Measurements from ENCODE around the gene DVL1. TPM values are rescaled to one million over a fixed set of nuclear protein-coding genes. Genes with fewer than 3 reads are reported as not detected.

DVL1 gene
- total RNA-seq, 1 experiment from 2014 or later = 91.4 TPM

DNA sequence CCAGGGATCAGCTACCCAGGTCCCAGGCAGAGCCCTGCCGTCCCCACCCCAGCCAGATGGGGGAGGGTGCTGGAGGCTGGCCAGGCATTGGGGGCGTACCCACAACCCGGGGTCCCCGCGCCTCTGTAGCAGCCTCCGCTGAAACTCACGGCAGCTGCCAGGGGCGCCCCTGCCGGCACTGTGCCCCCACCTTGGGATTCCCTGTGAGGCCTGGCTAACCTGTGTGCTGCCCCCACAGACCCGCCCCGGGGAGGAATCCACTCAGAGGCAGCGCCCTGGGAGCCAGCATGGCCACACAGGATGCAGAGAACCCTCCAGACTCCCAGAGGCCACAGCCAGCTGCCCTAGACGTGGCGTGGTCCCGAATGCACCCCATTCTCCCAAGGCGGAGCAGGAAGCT, 3.8 kb downstream of the DVL1 start (continued):
- TF ChIP-seq, protein P1, sequence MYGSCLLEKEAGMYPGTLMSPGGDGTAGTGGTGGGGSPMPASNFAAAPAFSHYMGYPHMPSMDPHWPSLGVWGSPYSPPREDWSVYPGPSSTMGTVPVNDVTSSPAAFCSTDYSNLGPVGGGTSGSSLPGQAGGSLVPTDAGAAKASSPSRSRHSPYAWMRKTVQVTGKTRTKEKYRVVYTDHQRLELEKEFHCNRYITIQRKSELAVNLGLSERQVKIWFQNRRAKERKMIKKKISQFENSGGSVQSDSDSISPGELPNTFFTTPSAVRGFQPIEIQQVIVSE (CRISPR knock-in tag; IDR thresholded peaks at IDR 0.05; ENCODE audit: borderline replicate concordance) = no peak

DNA sequence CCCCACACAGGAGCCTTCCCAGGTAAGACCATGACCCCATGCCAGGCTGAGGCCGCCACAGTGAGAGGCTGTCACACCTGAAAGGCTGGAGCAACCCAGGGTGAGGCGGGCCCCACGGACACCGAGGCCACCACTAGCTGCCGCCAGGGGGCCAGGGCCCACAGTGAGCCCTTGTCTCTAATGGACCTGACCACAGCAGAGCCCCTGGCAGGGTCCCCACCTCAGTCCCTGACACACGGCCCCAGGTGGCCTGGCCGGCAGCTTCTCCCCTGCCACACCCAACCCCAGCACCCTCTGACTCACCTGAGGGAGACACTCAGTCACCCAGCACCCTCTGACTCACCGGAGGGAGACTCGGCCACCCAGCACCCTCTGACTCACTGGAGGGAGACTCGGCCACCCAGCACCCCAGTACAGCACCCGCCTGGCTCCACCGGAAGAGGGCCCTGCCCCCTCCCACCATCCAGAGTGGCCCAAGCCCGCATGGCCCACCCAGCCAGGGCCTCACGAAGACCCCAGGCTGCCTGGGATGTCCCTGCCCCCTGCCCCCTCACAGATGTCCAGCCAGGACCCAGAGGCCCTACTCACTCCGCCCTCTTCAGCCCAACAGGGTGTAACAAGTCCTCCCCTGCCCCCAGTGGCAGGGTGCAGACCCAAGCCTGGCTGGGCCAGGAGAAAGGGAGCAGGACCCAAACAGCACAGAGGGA, 4.4 kb downstream of the DVL1 start:
- ChIA-PET POLR2A (no interaction called here), CTCF (interaction anchor here (0.8 to 1.4 kb wide), 8 partner anchors 9 to 159 kb away, joined by 3 to 5 read pairs (median 3); partner anchors contain the start of gene CCNL2)
- DNase-seq (ENCODE audit: low spot score) = peak; percentile 52
- TF ChIP-seq TCF7 (CRISPR knock-in tag; IDR thresholded peaks at IDR 0.05; ENCODE audit: low read depth) = no peak
- TF ChIP-seq, protein P2, sequence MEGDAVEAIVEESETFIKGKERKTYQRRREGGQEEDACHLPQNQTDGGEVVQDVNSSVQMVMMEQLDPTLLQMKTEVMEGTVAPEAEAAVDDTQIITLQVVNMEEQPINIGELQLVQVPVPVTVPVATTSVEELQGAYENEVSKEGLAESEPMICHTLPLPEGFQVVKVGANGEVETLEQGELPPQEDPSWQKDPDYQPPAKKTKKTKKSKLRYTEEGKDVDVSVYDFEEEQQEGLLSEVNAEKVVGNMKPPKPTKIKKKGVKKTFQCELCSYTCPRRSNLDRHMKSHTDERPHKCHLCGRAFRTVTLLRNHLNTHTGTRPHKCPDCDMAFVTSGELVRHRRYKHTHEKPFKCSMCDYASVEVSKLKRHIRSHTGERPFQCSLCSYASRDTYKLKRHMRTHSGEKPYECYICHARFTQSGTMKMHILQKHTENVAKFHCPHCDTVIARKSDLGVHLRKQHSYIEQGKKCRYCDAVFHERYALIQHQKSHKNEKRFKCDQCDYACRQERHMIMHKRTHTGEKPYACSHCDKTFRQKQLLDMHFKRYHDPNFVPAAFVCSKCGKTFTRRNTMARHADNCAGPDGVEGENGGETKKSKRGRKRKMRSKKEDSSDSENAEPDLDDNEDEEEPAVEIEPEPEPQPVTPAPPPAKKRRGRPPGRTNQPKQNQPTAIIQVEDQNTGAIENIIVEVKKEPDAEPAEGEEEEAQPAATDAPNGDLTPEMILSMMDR (IDR thresholded peaks at IDR 0.05) = peak; percentile 35; the same call in 1 of the 2 replicates
- Mint-ChIP-seq H3K4me1 (peaks cover 7% of the 10 kb centered on the region), H3K36me3 (peaks cover 14% of the 10 kb centered on the region), H3K4me3 (no peak overlapping the region), H3K27me3 (ENCODE audit: low read depth) (no peaks in the 10 kb centered on the region), H3K9me3 (peaks cover 8% of the 10 kb centered on the region), H3K27ac (no peak overlapping the region)
- ATAC-seq = peak; percentile 8

DNA sequence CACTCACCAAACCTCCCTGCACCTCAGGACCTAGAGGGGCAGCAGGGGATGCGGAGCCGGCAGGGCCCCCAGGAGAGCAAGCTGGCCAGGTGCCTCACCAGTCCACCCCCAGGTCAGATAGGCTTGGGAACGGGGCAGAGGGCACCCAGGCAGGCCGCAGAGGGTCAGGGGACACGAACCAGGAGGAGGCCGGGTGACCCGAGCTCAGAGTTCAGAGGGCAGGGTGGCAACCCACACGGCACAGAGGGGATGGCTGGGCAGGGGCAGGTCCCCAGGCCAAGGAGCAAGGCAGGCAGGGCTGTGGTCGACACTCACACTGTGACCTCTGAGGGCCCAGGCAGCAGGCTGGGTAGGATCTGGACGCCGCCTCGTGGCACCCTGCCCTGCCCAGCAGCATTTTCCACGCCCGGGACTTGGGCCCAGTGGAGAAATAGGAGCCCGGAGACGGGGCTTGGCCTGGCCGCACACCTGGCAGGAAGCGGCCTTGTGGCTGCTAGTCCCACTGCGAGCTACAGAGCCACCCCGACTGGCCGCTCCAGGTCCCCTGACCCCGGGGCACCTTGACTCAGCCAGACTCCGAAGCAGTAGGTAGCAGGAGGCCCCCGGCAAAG, 5.3 kb downstream of the DVL1 start:
- DNase-seq (ENCODE audit: low spot score) (no peak), ATAC-seq (no peak)
- Mint-ChIP-seq H3K4me1 (peaks cover 7% of the 10 kb centered on the region), H3K27ac (no peak overlapping the region), H3K36me3 (peaks cover 16% of the 10 kb centered on the region), H3K9me3 (peaks cover 8% of the 10 kb centered on the region), H3K27me3 (ENCODE audit: low read depth) (no peaks in the 10 kb centered on the region), H3K4me3 (no peak overlapping the region)
- CTCF ChIA-PET = interaction anchor here (1.0 to 1.2 kb wide), 3 partner anchors 28 to 55 kb away, joined by 3 to 5 read pairs (median 3); partner anchors contain the start of gene CCNL2
- TF ChIP-seq JAZF1 (CRISPR knock-in tag; IDR thresholded peaks at IDR 0.05) (no peak), RELA (CRISPR knock-in tag; IDR thresholded peaks at IDR 0.05; ENCODE audit: borderline replicate concordance) (no peak)
- TF ChIP-seq, protein P3, sequence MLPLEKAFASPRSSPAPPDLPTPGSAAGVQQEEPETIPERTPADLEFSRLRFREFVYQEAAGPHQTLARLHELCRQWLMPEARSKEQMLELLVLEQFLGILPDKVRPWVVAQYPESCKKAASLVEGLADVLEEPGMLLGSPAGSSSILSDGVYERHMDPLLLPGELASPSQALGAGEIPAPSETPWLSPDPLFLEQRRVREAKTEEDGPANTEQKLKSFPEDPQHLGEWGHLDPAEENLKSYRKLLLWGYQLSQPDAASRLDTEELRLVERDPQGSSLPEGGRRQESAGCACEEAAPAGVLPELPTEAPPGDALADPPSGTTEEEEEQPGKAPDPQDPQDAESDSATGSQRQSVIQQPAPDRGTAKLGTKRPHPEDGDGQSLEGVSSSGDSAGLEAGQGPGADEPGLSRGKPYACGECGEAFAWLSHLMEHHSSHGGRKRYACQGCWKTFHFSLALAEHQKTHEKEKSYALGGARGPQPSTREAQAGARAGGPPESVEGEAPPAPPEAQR (CRISPR knock-in tag; IDR thresholded peaks at IDR 0.05) = no peak
- TF ChIP-seq, protein P4, sequence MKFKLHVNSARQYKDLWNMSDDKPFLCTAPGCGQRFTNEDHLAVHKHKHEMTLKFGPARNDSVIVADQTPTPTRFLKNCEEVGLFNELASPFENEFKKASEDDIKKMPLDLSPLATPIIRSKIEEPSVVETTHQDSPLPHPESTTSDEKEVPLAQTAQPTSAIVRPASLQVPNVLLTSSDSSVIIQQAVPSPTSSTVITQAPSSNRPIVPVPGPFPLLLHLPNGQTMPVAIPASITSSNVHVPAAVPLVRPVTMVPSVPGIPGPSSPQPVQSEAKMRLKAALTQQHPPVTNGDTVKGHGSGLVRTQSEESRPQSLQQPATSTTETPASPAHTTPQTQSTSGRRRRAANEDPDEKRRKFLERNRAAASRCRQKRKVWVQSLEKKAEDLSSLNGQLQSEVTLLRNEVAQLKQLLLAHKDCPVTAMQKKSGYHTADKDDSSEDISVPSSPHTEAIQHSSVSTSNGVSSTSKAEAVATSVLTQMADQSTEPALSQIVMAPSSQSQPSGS (CRISPR knock-in tag; IDR thresholded peaks at IDR 0.05; ENCODE audit: borderline replicate concordance, low read depth) = no peak
- POLR2A ChIA-PET = no interaction called here

DNA sequence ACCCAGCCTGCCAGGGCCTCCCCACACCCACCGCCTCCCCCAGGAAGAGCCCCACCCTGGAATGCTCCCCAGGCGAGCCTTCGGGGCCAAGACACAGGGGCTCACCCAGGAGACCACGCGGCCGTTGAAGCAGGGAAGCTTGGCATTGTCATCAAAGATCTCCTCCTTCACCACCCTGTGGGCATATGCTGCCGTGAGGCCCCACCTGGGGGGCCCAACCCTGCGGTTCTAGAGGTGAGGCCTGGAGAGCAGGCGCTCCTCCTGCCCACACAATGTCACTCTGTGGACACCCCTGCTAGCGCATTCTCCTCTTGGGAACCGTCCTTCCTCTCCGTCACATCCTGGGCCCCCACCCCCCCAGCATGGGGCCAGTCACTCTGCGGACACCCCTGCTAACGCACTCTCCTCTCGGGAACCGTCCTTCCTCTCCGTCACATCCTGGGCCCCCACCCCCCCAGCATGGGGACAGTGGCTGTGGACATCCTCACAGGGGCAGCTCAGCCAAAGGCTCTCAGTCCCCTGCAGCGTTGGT, 6.6 kb downstream of the DVL1 start:
- DNase-seq (ENCODE audit: low spot score) (no peak), ATAC-seq (no peak)
- peaks cover 17% of the 10 kb centered on the region for H3K36me3 Mint-ChIP-seq
- CTCF ChIA-PET = no interaction called here
- TF ChIP-seq SP1 (CRISPR knock-in tag; conservative IDR thresholded peaks at IDR 0.05) (no peak), CREB1 (CRISPR knock-in tag; IDR thresholded peaks at IDR 0.05) (no peak), GTF2I (CRISPR knock-in tag; conservative IDR thresholded peaks at IDR 0.05) (no peak), NFE2L1 (CRISPR knock-in tag; IDR thresholded peaks at IDR 0.05) (no peak), ZBTB21 (CRISPR knock-in tag; IDR thresholded peaks at IDR 0.05; ENCODE audit: borderline replicate concordance) (no peak)
- TF ChIP-seq, protein P5, sequence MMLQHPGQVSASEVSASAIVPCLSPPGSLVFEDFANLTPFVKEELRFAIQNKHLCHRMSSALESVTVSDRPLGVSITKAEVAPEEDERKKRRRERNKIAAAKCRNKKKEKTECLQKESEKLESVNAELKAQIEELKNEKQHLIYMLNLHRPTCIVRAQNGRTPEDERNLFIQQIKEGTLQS (CRISPR knock-in tag; conservative IDR thresholded peaks at IDR 0.05) = no peak
- POLR2A ChIA-PET = interaction anchor here (1.0 kb wide), 1 partner anchor 11 kb away, joined by 3 read pairs; no protein-coding TSS in a partner anchor
- H3K4me1 Mint-ChIP-seq = peaks cover 6% of the 10 kb centered on the region
- H3K27ac Mint-ChIP-seq = no peak overlapping the region
- H3K9me3 Mint-ChIP-seq = peaks cover 8% of the 10 kb centered on the region
- H3K4me3 Mint-ChIP-seq = no peak overlapping the region
- H3K27me3 Mint-ChIP-seq (ENCODE audit: low read depth) = no peaks in the 10 kb centered on the region

Data from WTC11 (cell line).